PC-9 (cell line): ENCODE results near the gene SMARCA2. TPM values are rescaled to one million over a fixed set of nuclear protein-coding genes. Genes with fewer than 3 reads are reported as not detected.

Experiments
- BruUV-seq: library from RNA; stranded (reverse); fragments of 400-500 nt; replicated peaks from 2 replicates; lab custom pipeline; 2021; lab: Mats Ljungman, UMichigan
- CTCF ChIA-PET: fragments of 300-600 bp; sonication (Branson Sonifier 250); formaldehyde crosslinking; loops from one replicate; lab custom pipeline; 2022; ENCODE audit warnings: antibody characterized with exemption; lab: Charles Lee
- POLR2A ChIA-PET: fragments of 300-600 bp; sonication (Branson Sonifier 250); formaldehyde crosslinking; loops from one replicate; lab custom pipeline; 2022; ENCODE audit warnings: antibody characterized with exemption; ENCODE audit not compliant: unreplicated experiment; lab: Charles Lee
- DNase-seq, 2 experiments: peaks; one replicate each; pipeline versions ENCODE4 v3.0.0 to v3.0.0-alpha.2; 2015 to 2022; ENCODE audit warnings: mixed read lengths in 1 of 2
- H2AFZ ChIP-seq: fragments of 200-600 bp; sonication (generic); 2 replicates; pipeline ENCODE4 v1.8.1; 2017; ENCODE audit warnings: antibody characterized with exemption
- H3F3A ChIP-seq: fragments of 200-600 bp; sonication (generic); 2 replicates; pipeline ENCODE4 v1.8.1; 2017; ENCODE audit warnings: antibody characterized with exemption, mild to moderate bottlenecking, low read depth; ENCODE audit not compliant: insufficient read depth
- H3K27ac ChIP-seq: fragments of 200-600 bp; sonication (generic); 2 replicates; pipeline ENCODE4 v1.6.1; 2016; ENCODE audit warnings: mixed run types
- H3K27me3 ChIP-seq: fragments of 200-600 bp; sonication (generic); 2 replicates; pipeline ENCODE4 v1.6.1; 2016; ENCODE audit warnings: low read depth, mixed run types; ENCODE audit not compliant: insufficient read depth
- H3K36me3 ChIP-seq: fragments of 200-600 bp; sonication (generic); 2 replicates; pipeline ENCODE4 v1.6.1; 2016; ENCODE audit warnings: low read depth, mixed run types
- H3K4me1 ChIP-seq: fragments of 200-600 bp; sonication (generic); replicated peaks from 2 replicates; pipeline ENCODE4 v1.6.1; 2016; ENCODE audit warnings: mixed run types; ENCODE audit not compliant: insufficient read depth
- H3K4me2 ChIP-seq: fragments of 200-600 bp; sonication (generic); 2 replicates; pipeline ENCODE4 v1.6.1; 2017; ENCODE audit warnings: mixed run types
- H3K4me3 ChIP-seq: fragments of 200-600 bp; sonication (generic); 2 replicates; pipeline ENCODE4 v1.6.1; 2016; ENCODE audit warnings: mixed run types
- H3K79me2 ChIP-seq: fragments of 200-600 bp; sonication (generic); 2 replicates; pipeline ENCODE4 v1.6.1; 2017; ENCODE audit warnings: low read depth, mixed run types
- H3K9me2 ChIP-seq: fragments of 200-600 bp; sonication (generic); 2 replicates; pipeline ENCODE4 v1.8.1; 2017; ENCODE audit warnings: mild to moderate bottlenecking; ENCODE audit not compliant: insufficient read depth
- H3K9me3 ChIP-seq: fragments of 200-600 bp; sonication (generic); 2 replicates; pipeline ENCODE4 v1.8.1; 2016; ENCODE audit warnings: low read depth; ENCODE audit not compliant: insufficient read depth
- H4K20me1 ChIP-seq: fragments of 200-600 bp; sonication (generic); 2 replicates; pipeline ENCODE4 v1.8.1; 2017; ENCODE audit not compliant: insufficient read depth
- EZH2 ChIP-seq: fragments of 200-600 bp; sonication (generic); IDR thresholded peaks from 2 replicates; pipeline ENCODE4 v1.8.0; 2017; ENCODE audit warnings: antibody characterized with exemption, low read depth
- intact Hi-C: fragments of 100-400 bp; cut with micrococcal nuclease; formaldehyde crosslinking; loops from one replicate; pipeline ENCODE4 v1.10.0; 2022; ENCODE audit not compliant: unreplicated experiment
- total RNA-seq: library from RNA; stranded (reverse); gene quantifications from 2 replicates; pipeline ENCODE4 v1.2.3, GENCODE V29; 2021
- TF ChIP-seq, protein P1 (sequence below): fragments of 200-600 bp; sonication (generic); conservative IDR thresholded peaks from 2 replicates; pipeline ENCODE4 v1.6.1; 2017; ENCODE audit warnings: mixed run types, antibody characterized with exemption, mild to moderate bottlenecking, moderate library complexity

Gene SMARCA2
- total RNA-seq, 1 experiment from 2014 or later: 29.3 TPM

DNA sequence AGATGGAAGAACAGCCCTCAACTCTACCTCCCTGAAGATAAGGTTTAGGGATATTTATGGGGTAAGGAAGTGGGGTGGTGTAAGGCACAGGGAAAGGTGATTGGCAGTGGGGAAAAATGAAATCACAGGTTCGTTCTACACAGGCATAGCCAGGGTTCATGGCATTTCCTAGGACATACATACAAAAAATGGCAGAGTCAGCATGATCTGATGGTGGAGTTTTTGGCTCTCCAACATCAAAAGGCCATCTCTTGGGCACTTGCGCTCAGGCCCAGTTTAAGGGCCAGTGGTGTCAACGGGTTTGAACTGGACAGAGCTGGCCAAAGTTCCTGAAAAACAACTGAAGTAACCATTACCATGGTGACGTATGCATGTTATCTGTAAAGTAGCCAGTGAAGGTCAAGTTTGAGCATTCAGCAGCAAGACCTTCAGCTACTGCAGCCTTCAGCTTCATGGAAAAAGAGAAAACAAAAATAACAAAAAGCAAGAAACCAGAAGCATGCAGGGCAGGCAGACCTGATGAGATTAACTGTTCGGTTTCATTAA lies 92.8 kb downstream of the SMARCA2 start:
- Histone ChIP-seq H3K9me2 (no peaks in the 10 kb centered on the region), H3K79me2 (no peaks in the 10 kb centered on the region), H3K4me2 (no peak overlapping the region), H3K27ac (no peak overlapping the region), H3K4me1 (no peaks in the 10 kb centered on the region), H3K27me3 (no peaks in the 10 kb centered on the region), H3K36me3 (no peaks in the 10 kb centered on the region), H2AFZ (no peak overlapping the region), H3K9me3 (no peaks in the 10 kb centered on the region), H3K4me3 (no peak overlapping the region), H3F3A (no peaks in the 10 kb centered on the region), H4K20me1 (no peaks in the 10 kb centered on the region)
- DNase-seq: no peak
- POLR2A ChIA-PET: no interaction called here
- no TSS peak for BruUV-seq
- TF ChIP-seq, protein P1, sequence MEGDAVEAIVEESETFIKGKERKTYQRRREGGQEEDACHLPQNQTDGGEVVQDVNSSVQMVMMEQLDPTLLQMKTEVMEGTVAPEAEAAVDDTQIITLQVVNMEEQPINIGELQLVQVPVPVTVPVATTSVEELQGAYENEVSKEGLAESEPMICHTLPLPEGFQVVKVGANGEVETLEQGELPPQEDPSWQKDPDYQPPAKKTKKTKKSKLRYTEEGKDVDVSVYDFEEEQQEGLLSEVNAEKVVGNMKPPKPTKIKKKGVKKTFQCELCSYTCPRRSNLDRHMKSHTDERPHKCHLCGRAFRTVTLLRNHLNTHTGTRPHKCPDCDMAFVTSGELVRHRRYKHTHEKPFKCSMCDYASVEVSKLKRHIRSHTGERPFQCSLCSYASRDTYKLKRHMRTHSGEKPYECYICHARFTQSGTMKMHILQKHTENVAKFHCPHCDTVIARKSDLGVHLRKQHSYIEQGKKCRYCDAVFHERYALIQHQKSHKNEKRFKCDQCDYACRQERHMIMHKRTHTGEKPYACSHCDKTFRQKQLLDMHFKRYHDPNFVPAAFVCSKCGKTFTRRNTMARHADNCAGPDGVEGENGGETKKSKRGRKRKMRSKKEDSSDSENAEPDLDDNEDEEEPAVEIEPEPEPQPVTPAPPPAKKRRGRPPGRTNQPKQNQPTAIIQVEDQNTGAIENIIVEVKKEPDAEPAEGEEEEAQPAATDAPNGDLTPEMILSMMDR: no peak
- TF ChIP-seq EZH2: no peak
- intact Hi-C loops: no loop called here
- CTCF ChIA-PET: no interaction called here

DNA sequence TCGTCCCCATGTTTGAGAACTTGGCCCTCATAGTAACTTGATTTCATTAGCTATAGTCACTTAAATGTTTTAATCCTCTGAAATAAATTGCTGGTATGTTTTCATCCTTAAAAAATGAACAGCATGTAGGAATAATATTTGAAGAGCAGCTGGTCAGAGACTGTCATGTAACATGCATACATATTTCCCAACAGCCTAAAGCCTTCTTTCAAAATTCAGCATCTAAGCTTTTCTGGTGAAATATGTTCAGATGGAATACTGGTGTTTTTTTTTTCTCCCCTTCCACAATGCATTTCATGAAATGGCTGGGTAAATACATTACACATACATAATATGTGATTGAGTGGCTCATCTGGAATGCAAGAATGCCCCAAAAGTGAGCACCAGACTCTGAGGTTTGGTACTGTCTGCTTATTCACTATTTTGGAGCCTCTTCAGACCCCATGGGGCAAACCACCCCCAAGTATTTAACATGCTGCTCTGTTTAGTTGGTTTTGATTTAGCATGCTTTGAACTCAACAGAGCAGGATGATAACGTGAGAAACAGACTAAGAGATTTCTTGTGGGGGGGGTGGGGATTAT lies 94.0 kb downstream of the SMARCA2 start:
- H3K4me1 ChIP-seq: no peaks in the 10 kb centered on the region
- intact Hi-C loops: no loop called here
- no peaks in the 10 kb centered on the region for H3K27me3 ChIP-seq
- H3F3A ChIP-seq: no peaks in the 10 kb centered on the region
- H3K4me2 ChIP-seq: no peak overlapping the region
- H3K36me3 ChIP-seq: no peaks in the 10 kb centered on the region
- no peak overlapping the region for H3K4me3 ChIP-seq
- no peak for DNase-seq
- no peaks in the 10 kb centered on the region for H4K20me1 ChIP-seq
- H3K9me3 ChIP-seq: no peaks in the 10 kb centered on the region
- no peak overlapping the region for H2AFZ ChIP-seq
- no peak overlapping the region for H3K27ac ChIP-seq
- no TSS peak for BruUV-seq
- TF ChIP-seq EZH2: no peak
- TF ChIP-seq, protein P1: no peak
- H3K9me2 ChIP-seq: no peaks in the 10 kb centered on the region
- H3K79me2 ChIP-seq: no peaks in the 10 kb centered on the region
- POLR2A ChIA-PET: no interaction called here
- CTCF ChIA-PET: no interaction called here

DNA sequence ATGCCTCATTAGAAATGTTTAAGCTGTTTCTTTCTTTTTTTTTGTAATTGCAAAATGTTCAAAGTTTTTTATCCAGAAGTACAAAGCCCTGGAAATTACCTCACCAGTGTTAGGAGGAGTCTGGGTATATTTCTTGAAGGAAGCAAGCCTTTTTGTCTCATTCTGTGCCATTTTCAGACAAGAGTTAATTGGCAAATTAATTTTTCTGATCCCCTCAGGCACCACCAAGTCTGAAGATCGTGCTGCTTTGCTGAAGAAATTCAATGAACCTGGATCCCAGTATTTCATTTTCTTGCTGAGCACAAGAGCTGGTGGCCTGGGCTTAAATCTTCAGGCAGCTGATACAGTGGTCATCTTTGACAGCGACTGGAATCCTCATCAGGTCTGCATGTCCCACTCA lies 94.9 kb downstream of the SMARCA2 start:
- POLR2A ChIA-PET: no interaction called here
- H4K20me1 ChIP-seq: no peaks in the 10 kb centered on the region
- no peak overlapping the region for H2AFZ ChIP-seq
- no peak overlapping the region for H3K4me2 ChIP-seq
- H3K27ac ChIP-seq: no peak overlapping the region
- H3F3A ChIP-seq: no peaks in the 10 kb centered on the region
- TF ChIP-seq EZH2: no peak
- TF ChIP-seq, protein P1: no peak
- intact Hi-C loops: no loop called here
- H3K36me3 ChIP-seq: no peaks in the 10 kb centered on the region
- no peaks in the 10 kb centered on the region for H3K4me1 ChIP-seq
- H3K4me3 ChIP-seq: no peak overlapping the region
- BruUV-seq: no TSS peak
- no peak for DNase-seq
- H3K79me2 ChIP-seq: no peaks in the 10 kb centered on the region
- H3K27me3 ChIP-seq: no peaks in the 10 kb centered on the region
- no peaks in the 10 kb centered on the region for H3K9me2 ChIP-seq
- H3K9me3 ChIP-seq: no peaks in the 10 kb centered on the region
- CTCF ChIA-PET: no interaction called here
